Liver (tissue), 9 donors: ENCODE measurements around the gene SCN2A. TPM values are rescaled to one million over a fixed set of nuclear protein-coding genes. Genes with fewer than 3 reads are reported as not detected.
A peak's percentile ranks its signal among the peaks of the same experiment; 100 is the strongest.
"Not testable (repeated sequence)": the region's sequence is repeated elsewhere in the genome, so short reads cannot be mapped to it uniquely, and the experiment has no call there.

Experiments used
- DNase-seq: peaks from one replicate; pipeline ENCODE4 v3.0.0-alpha.2; 2017; ENCODE audit warnings: low spot score
- H3K27ac ChIP-seq, 2 donors: one replicate each; pipeline ENCODE4 v1.7.0; 2013; ENCODE audit warnings: inconsistent platforms in 2 of 2, low read length in 2 of 2, control low read depth in 1 of 2, low read depth in 1 of 2, mild to moderate bottlenecking in 1 of 2
- H3K27me3 ChIP-seq, 4 donors: one replicate each; pipeline versions ENCODE4 v1.6.1 to v1.7.0; 2013; ENCODE audit warnings: low read length in 3 of 4, inconsistent platforms in 1 of 4, mild to moderate bottlenecking in 1 of 4, moderate library complexity in 1 of 4; ENCODE audit not compliant: control insufficient read depth in 4 of 4, insufficient read depth in 4 of 4
- H3K36me3 ChIP-seq, 4 donors: one replicate each; pipeline versions ENCODE4 v1.6.1 to v1.7.0; 2013; ENCODE audit warnings: low read length in 3 of 4, mild to moderate bottlenecking in 3 of 4, low read depth in 1 of 4, moderate library complexity in 1 of 4; ENCODE audit not compliant: control insufficient read depth in 4 of 4, insufficient read depth in 3 of 4
- H3K4me1 ChIP-seq, 4 donors: one replicate each; pipeline versions ENCODE4 v1.6.1 to v1.7.0; 2013; ENCODE audit warnings: low read length in 3 of 4, mild to moderate bottlenecking in 3 of 4, moderate library complexity in 1 of 4; ENCODE audit not compliant: control insufficient read depth in 4 of 4, insufficient read depth in 4 of 4
- H3K4me3 ChIP-seq, 3 donors: one replicate each; pipeline versions ENCODE4 v1.6.1 to v1.7.0; 2013; ENCODE audit warnings: low read length in 3 of 3, control low read depth in 1 of 3, low read depth in 1 of 3, mild to moderate bottlenecking in 1 of 3
- H3K9ac ChIP-seq, 2 donors: one replicate each; pipeline ENCODE4 v1.7.0; 2013; ENCODE audit warnings: low read length in 2 of 2, mild to moderate bottlenecking in 2 of 2, moderate library complexity in 2 of 2, control low read depth in 1 of 2, low read depth in 1 of 2
- H3K9me3 ChIP-seq, 4 donors: one replicate each; pipeline versions ENCODE4 v1.6.1 to v1.7.0; 2013; ENCODE audit warnings: low read length in 3 of 4; ENCODE audit not compliant: control insufficient read depth in 4 of 4
- EGR1 ChIP-seq, 2 donors: IDR thresholded peaks; 2 replicates each; pipeline ENCODE4 v1.6.1; 2016 to 2018; ENCODE audit warnings: antibody characterized with exemption in 2 of 2, low read depth in 2 of 2
- FOXA1 ChIP-seq: IDR thresholded peaks from 2 replicates; pipeline ENCODE4 v1.6.1; 2016; ENCODE audit warnings: antibody characterized with exemption
- GABPA ChIP-seq, 2 donors: IDR thresholded peaks in 1 of 2; conservative IDR thresholded peaks in 1 of 2; 2 replicates each; pipeline ENCODE4 v1.6.1; 2016; ENCODE audit warnings: antibody characterized with exemption in 2 of 2, mild to moderate bottlenecking in 1 of 2, moderate library complexity in 1 of 2
- JUND ChIP-seq, 2 donors: IDR thresholded peaks; 2 replicates each; pipeline ENCODE4 v1.6.1; 2016; ENCODE audit warnings: antibody characterized with exemption in 2 of 2
- NR2F2 ChIP-seq: IDR thresholded peaks from 2 replicates; pipeline ENCODE4 v1.6.1; 2016; ENCODE audit warnings: antibody characterized with exemption
- RAD21 ChIP-seq, 2 donors: IDR thresholded peaks; 2 replicates each; pipeline ENCODE4 v1.6.1; 2016; ENCODE audit warnings: antibody characterized with exemption in 2 of 2, mild to moderate bottlenecking in 2 of 2
- RXRA ChIP-seq, 2 donors: IDR thresholded peaks; 2 replicates each; pipeline ENCODE4 v1.6.1; 2017 to 2018; ENCODE audit warnings: antibody characterized with exemption in 2 of 2, mild to moderate bottlenecking in 1 of 2
- SP1 ChIP-seq: IDR thresholded peaks from 2 replicates; pipeline ENCODE4 v1.6.1; 2018; ENCODE audit warnings: antibody characterized with exemption, mild to moderate bottlenecking
- TAF1 ChIP-seq: conservative IDR thresholded peaks from 2 replicates; pipeline ENCODE4 v1.6.1; 2016; ENCODE audit warnings: antibody characterized with exemption, mild to moderate bottlenecking
- WGBS: extraction: QIAGEN DNeasy Blood & Tissue Kit; methylation state at CpG from one replicate; pipeline ENCODE4 v1.1.7; 2013; 5-methylcytosine and 5-hydroxymethylcytosine counted together
- polyA plus RNA-seq, 2 donors: library from polyadenylated mRNA; stranded (reverse) in 1 of 2; unstranded in 1 of 2; fragments of 200-250 nt in 1 of 2; fragments of >200 nt in 1 of 2; fragmentation: Nextera tagmentation in 1 of 2; extraction: Ambion mirVana in 1 of 2; gene quantifications; one replicate each; pipeline versions ENCODE4 v1.2.1 to v1.2.3, GENCODE V29; 2013 to 2015
- total RNA-seq, 2 donors: library from RNA; depleted of rRNA; stranded (reverse); fragments of >200 nt; gene quantifications; one replicate each; pipeline ENCODE4 v1.2.3, GENCODE V29; 2014
- TF ChIP-seq, protein P1 (sequence below): IDR thresholded peaks from 2 replicates; pipeline ENCODE4 v1.6.1; 2016; ENCODE audit warnings: antibody characterized with exemption, mild to moderate bottlenecking
- TF ChIP-seq, protein P2 (sequence below): IDR thresholded peaks from 2 replicates; pipeline ENCODE4 v1.6.1; 2016; ENCODE audit warnings: antibody characterized with exemption
- TF ChIP-seq, protein P3 (sequence below): IDR thresholded peaks from 2 replicates; pipeline ENCODE4 v1.6.1; 2016; ENCODE audit warnings: antibody characterized with exemption
- TF ChIP-seq, protein P4 (sequence below): fragments of 150-350 bp; IDR thresholded peaks from 2 replicates; pipeline ENCODE4 v1.5.1; 2017; ENCODE audit warnings: improper control_type of control experiment, low read depth, low read length; ENCODE audit not compliant: missing input control
- donor health status: healthy.
- donor health status: healthy.
- donor health status: healthy.
- donor health status: healthy.
- donor health status: healthy.

SCN2A gene
- total and polyA plus RNA-seq, 4 donors: 0.01 to 0.33 (median 0.05) TPM

DNA sequence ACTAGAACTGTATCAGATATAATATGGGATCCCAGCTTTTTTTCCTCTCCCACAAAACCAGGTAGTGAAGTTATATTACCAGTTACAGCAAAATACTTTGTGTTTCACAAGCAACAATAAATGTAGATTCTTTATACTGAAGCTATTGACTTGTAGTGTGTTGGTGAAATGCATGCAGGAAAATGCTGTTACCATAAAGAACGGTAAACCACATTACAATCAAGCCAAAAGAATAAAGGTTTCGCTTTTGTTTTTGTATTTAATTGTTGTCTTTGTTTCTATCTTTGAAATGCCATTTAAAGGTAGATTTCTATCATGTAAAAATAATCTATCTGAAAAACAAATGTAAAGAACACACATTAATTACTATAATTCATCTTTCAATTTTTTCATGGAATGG, 152.6 kb downstream of the SCN2A start (continued):
- TF ChIP-seq, protein P1, sequence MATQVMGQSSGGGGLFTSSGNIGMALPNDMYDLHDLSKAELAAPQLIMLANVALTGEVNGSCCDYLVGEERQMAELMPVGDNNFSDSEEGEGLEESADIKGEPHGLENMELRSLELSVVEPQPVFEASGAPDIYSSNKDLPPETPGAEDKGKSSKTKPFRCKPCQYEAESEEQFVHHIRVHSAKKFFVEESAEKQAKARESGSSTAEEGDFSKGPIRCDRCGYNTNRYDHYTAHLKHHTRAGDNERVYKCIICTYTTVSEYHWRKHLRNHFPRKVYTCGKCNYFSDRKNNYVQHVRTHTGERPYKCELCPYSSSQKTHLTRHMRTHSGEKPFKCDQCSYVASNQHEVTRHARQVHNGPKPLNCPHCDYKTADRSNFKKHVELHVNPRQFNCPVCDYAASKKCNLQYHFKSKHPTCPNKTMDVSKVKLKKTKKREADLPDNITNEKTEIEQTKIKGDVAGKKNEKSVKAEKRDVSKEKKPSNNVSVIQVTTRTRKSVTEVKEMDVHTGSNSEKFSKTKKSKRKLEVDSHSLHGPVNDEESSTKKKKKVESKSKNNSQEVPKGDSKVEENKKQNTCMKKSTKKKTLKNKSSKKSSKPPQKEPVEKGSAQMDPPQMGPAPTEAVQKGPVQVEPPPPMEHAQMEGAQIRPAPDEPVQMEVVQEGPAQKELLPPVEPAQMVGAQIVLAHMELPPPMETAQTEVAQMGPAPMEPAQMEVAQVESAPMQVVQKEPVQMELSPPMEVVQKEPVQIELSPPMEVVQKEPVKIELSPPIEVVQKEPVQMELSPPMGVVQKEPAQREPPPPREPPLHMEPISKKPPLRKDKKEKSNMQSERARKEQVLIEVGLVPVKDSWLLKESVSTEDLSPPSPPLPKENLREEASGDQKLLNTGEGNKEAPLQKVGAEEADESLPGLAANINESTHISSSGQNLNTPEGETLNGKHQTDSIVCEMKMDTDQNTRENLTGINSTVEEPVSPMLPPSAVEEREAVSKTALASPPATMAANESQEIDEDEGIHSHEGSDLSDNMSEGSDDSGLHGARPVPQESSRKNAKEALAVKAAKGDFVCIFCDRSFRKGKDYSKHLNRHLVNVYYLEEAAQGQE: no peak
- TF ChIP-seq EGR1 (IDR thresholded peaks at IDR 0.05; ENCODE audit: low read depth in 2 of 2) (no peak), TAF1 (no peak)

DNA sequence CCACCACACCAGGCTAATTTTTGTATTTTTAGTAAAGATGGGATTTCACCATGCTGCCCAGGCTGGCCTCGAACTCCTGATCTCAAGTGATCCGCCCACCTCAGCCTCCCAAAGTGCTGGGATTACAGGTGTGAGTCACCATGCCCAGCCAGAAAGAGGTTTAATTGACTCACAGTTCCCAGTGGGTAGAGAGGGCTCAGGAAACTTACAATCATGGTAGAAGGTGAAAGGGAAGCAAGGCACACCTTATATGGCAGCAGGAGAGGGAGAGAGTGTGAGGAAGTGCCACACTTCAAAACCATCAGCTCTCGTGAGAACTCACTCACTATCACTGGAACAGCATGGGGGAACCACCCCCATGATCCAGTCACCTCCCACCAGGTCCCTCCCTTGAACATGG, 159.4 kb downstream of the SCN2A start:
- not testable (repeated sequence) for H3K4me3 ChIP-seq, H3K9ac ChIP-seq, H3K27ac ChIP-seq, H3K4me1 ChIP-seq, H3K36me3 ChIP-seq, DNase-seq, H3K9me3 ChIP-seq, H3K27me3 ChIP-seq
- WGBS: 82% methylated on average over 3 of the region's 3 CpGs

DNA sequence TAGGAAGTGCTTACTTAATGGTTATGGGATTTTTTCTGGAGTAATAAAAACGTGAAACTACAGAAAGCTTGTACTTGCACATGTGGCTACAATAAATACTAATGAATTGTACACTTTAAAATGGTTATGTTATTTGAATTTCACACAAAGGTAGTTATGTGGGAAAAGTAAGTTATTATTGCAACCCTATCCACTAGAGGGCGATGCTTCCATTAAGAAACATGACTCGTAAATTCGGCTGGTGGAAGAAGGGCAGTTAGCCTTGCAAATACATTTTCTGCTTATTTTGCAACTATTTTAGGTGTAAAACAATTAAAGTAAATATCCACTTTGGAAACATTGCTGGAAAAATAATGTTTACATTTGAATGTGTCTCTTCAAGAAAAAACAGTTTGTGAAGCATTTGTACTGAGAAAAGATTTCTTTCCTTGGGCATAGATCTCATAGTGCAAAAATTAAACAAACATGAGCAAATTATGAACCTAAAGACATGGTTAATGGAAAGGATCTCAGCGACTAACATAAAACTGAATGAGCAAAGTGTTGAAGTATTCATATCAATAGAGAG, 162.2 kb downstream of the SCN2A start:
- TF ChIP-seq, protein P2, sequence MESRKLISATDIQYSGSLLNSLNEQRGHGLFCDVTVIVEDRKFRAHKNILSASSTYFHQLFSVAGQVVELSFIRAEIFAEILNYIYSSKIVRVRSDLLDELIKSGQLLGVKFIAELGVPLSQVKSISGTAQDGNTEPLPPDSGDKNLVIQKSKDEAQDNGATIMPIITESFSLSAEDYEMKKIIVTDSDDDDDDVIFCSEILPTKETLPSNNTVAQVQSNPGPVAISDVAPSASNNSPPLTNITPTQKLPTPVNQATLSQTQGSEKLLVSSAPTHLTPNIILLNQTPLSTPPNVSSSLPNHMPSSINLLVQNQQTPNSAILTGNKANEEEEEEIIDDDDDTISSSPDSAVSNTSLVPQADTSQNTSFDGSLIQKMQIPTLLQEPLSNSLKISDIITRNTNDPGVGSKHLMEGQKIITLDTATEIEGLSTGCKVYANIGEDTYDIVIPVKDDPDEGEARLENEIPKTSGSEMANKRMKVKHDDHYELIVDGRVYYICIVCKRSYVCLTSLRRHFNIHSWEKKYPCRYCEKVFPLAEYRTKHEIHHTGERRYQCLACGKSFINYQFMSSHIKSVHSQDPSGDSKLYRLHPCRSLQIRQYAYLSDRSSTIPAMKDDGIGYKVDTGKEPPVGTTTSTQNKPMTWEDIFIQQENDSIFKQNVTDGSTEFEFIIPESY: no peak
- no peak for TF ChIP-seq SP1
- TF ChIP-seq TAF1: no peak
- TF ChIP-seq, protein P3, sequence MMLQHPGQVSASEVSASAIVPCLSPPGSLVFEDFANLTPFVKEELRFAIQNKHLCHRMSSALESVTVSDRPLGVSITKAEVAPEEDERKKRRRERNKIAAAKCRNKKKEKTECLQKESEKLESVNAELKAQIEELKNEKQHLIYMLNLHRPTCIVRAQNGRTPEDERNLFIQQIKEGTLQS: no peak
- no peak for TF ChIP-seq FOXA1
- TF ChIP-seq RAD21 (IDR thresholded peaks at IDR 0.05): peak; percentile 90 to 93
- no peak for TF ChIP-seq RXRA (IDR thresholded peaks at IDR 0.05)
- TF ChIP-seq NR2F2: no peak
- TF ChIP-seq, protein P4, sequence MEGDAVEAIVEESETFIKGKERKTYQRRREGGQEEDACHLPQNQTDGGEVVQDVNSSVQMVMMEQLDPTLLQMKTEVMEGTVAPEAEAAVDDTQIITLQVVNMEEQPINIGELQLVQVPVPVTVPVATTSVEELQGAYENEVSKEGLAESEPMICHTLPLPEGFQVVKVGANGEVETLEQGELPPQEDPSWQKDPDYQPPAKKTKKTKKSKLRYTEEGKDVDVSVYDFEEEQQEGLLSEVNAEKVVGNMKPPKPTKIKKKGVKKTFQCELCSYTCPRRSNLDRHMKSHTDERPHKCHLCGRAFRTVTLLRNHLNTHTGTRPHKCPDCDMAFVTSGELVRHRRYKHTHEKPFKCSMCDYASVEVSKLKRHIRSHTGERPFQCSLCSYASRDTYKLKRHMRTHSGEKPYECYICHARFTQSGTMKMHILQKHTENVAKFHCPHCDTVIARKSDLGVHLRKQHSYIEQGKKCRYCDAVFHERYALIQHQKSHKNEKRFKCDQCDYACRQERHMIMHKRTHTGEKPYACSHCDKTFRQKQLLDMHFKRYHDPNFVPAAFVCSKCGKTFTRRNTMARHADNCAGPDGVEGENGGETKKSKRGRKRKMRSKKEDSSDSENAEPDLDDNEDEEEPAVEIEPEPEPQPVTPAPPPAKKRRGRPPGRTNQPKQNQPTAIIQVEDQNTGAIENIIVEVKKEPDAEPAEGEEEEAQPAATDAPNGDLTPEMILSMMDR: peak; percentile 68
- TF ChIP-seq JUND (IDR thresholded peaks at IDR 0.05): no peak
- no peak for TF ChIP-seq GABPA (IDR thresholded peaks at IDR 0.05 in 1 of 2, conservative IDR thresholded peaks at IDR 0.05 in 1 of 2)
- peaks cover 0 to 2% (median 0%) of the 10 kb centered on the region in 4 donors for H3K27me3 ChIP-seq
- H3K4me1 ChIP-seq: no peaks in the 10 kb centered on the region
- no peaks in the 10 kb centered on the region for H3K36me3 ChIP-seq
- H3K9me3 ChIP-seq: no peaks in the 10 kb centered on the region
- DNase-seq: no peak
- no peak overlapping the region for H3K4me3 ChIP-seq
- no peak overlapping the region for H3K27ac ChIP-seq
- under 1% methylated on average over 5 of the region's 5 CpGs for WGBS
- no peak overlapping the region for H3K9ac ChIP-seq
